H1 (cell line): Measurements from ENCODE around the gene GALNT7. TPM values are rescaled to one million over a fixed set of nuclear protein-coding genes. Genes with fewer than 3 reads are reported as not detected.

ENCODE experiments used
- BRCA1 ChIP-seq: IDR thresholded peaks from 2 replicates; pipeline ENCODE4 v1.6.1; 2012; ENCODE audit warnings: low read depth, low read length, improper control_type of control experiment
- CHD7 ChIP-seq: fragments of 300-600 bp; sonication (generic); IDR thresholded peaks from 2 replicates; pipeline ENCODE4 v1.7.1; 2012; ENCODE audit warnings: low read length, moderate library complexity, mild to moderate bottlenecking, inconsistent platforms; ENCODE audit not compliant: insufficient replicate concordance
- HDAC6 ChIP-seq: IDR thresholded peaks from one replicate; pipeline ENCODE4 v1.7.1; 2012; ENCODE audit warnings: low read depth, mild to moderate bottlenecking, inconsistent platforms, low read length, moderate library complexity
- MAX ChIP-seq: IDR thresholded peaks from 2 replicates; pipeline ENCODE4 v1.6.1; 2012; ENCODE audit warnings: inconsistent platforms
- SRF ChIP-seq: IDR thresholded peaks from 2 replicates; pipeline ENCODE4 v1.6.1; 2011; ENCODE audit warnings: mild to moderate bottlenecking, low read depth, low read length, moderate library complexity
- TAF7 ChIP-seq: optimal IDR thresholded peaks from 2 replicates; pipeline ENCODE3; 2011; ENCODE audit warnings: low read depth, mild to moderate bottlenecking, inconsistent platforms, low read length, moderate library complexity, borderline replicate concordance
- TBP ChIP-seq: IDR thresholded peaks from 2 replicates; pipeline ENCODE4 v1.6.1; 2011; ENCODE audit warnings: low read depth, low read length, improper control_type of control experiment
- USF2 ChIP-seq: IDR thresholded peaks from 2 replicates; pipeline ENCODE4 v1.6.1; 2011; ENCODE audit warnings: low read length, improper control_type of control experiment
- polyA plus RNA-seq, 7 experiments: library from polyadenylated mRNA; depleted of rRNA in 3 of 7; stranded (reverse) in 5 of 7; unstranded in 2 of 7; fragments of >200 nt in 5 of 7; fragments of 200-250 nt in 2 of 7; gene quantifications; 1 replicate in 5 of 7; 2 replicates in 1 of 7; 4 replicates in 1 of 7; pipeline versions ENCODE4 v1.2.1 to v1.2.3, GENCODE V29; 2011 to 2013; ENCODE audit warnings: missing spikeins in 2 of 7, mixed read lengths in 2 of 7
- total RNA-seq: library from RNA; stranded (reverse); fragmentation: NEBNext Ultra II Directional; extraction: Animal tissue kit (Norgen Biotek cat#: 25700); gene quantifications from 2 replicates; pipeline ENCODE4 v1.2.1, GENCODE V29; 2021

GALNT7 gene
- total and polyA plus RNA-seq, 2 of the 8 experiments (the other 6 are each of a cell fraction or from before 2014, with no cell fraction given) = 22.4 to 85.5 TPM

GRCh38 chr4:173247321-173247720 is 78.7 kb downstream of the GALNT7 start (continued):
- TF ChIP-seq CHD7 (no peak), TBP (no peak), TAF7 (no peak), USF2 (no peak), BRCA1 (no peak), SRF (no peak), MAX (no peak), HDAC6 (no peak)
